SK-N-SH (cell line): ENCODE results near the gene HELB. TPM values are rescaled to one million over a fixed set of nuclear protein-coding genes. Genes with fewer than 3 reads are reported as not detected.

Source experiments
- CTCF ChIA-PET: fragments of 300-600, 350-600 bp; formaldehyde crosslinking; extraction: SDS; loops from one replicate; lab custom pipeline; 2021; lab: Yijun Ruan, JAX
- POLR2A ChIA-PET: fragments of 350-600 bp; sonication (Branson Sonifier 250); formaldehyde crosslinking; extraction: SDS; loops from one replicate; lab custom pipeline; 2020; ENCODE audit warnings: antibody characterized with exemption, inconsistent platforms; lab: Yijun Ruan, JAX
- DNase-seq: peaks from one replicate; pipeline ENCODE4 v3.0.0; 2012
- H2AFZ ChIP-seq: fragments of 200-600 bp; sonication (generic); 2 replicates; pipeline ENCODE4 v1.8.1; 2016; ENCODE audit warnings: antibody characterized with exemption, mild to moderate bottlenecking, low read depth
- H3F3A ChIP-seq: fragments of 200-600 bp; sonication (generic); replicated peaks from 2 replicates; pipeline ENCODE3; 2016; ENCODE audit warnings: antibody characterized with exemption, mild to moderate bottlenecking; ENCODE audit not compliant: insufficient read depth
- H3K27ac ChIP-seq, 2 experiments: fragments of 200-500 bp in 1 of 2; fragments of 200-600 bp in 1 of 2; sonication (Bioruptor generic) in 1 of 2; sonication (generic), shearing (Covaris generic) in 1 of 2; 2 replicates each; pipeline versions ENCODE4 v1.5.1 to v1.6.1; 2014 to 2016; ENCODE audit warnings: low read depth in 2 of 2, inconsistent platforms in 1 of 2, low read length in 1 of 2, mild to moderate bottlenecking in 1 of 2, mixed read lengths in 1 of 2
- H3K27me3 ChIP-seq: fragments of 200-600 bp; sonication (generic), shearing (Covaris generic); 2 replicates; pipeline ENCODE4 v1.6.1; 2016; ENCODE audit warnings: mixed run types; ENCODE audit not compliant: insufficient read depth
- H3K36me3 ChIP-seq, 2 experiments: fragments of 200-500 bp in 1 of 2; fragments of 200-600 bp in 1 of 2; sonication (Bioruptor generic) in 1 of 2; sonication (generic) in 1 of 2; replicated peaks in 1 of 2; 2 replicates each; pipeline versions ENCODE3 to v1.5.1; 2014 to 2016; ENCODE audit warnings: low read length in 1 of 2, mild to moderate bottlenecking in 1 of 2; ENCODE audit not compliant: insufficient read depth in 2 of 2, control insufficient read depth in 1 of 2
- H3K4me1 ChIP-seq, 2 experiments: fragments of 200-500 bp in 1 of 2; fragments of 200-600 bp in 1 of 2; sonication (Bioruptor generic) in 1 of 2; sonication (generic), shearing (Covaris generic) in 1 of 2; 2 replicates each; pipeline versions ENCODE4 v1.5.1 to v1.6.1; 2014 to 2016; ENCODE audit warnings: low read depth in 1 of 2, low read length in 1 of 2, mixed run types in 1 of 2; ENCODE audit not compliant: insufficient read depth in 2 of 2, control insufficient read depth in 1 of 2
- H3K4me2 ChIP-seq: fragments of 200-600 bp; sonication (generic), shearing (Covaris generic); 2 replicates; pipeline ENCODE4 v1.6.1; 2017; ENCODE audit warnings: mixed run types
- H3K4me3 ChIP-seq, 2 experiments: fragments of 200-500 bp in 1 of 2; fragments of 200-600 bp in 1 of 2; sonication (Bioruptor generic) in 1 of 2; sonication (generic), shearing (Covaris generic) in 1 of 2; 2 replicates each; pipeline versions ENCODE4 v1.5.1 to v1.8.1; 2014 to 2016; ENCODE audit warnings: low read depth in 2 of 2, inconsistent platforms in 1 of 2, low read length in 1 of 2, mild to moderate bottlenecking in 1 of 2, mixed read lengths in 1 of 2, moderate library complexity in 1 of 2
- H3K79me2 ChIP-seq: fragments of 200-600 bp; sonication (generic); 2 replicates; pipeline ENCODE4 v1.8.1; 2017; ENCODE audit warnings: mild to moderate bottlenecking; ENCODE audit not compliant: insufficient read depth
- H3K9ac ChIP-seq: fragments of 200-600 bp; sonication (generic); 2 replicates; pipeline ENCODE4 v1.6.1; 2017; ENCODE audit warnings: mixed run types
- H3K9me2 ChIP-seq: fragments of 200-600 bp; sonication (generic); 2 replicates; pipeline ENCODE4 v1.6.1; 2017; ENCODE audit warnings: mixed run types
- H3K9me3 ChIP-seq: fragments of 200-600 bp; sonication (generic); 2 replicates; pipeline ENCODE4 v1.6.1; 2017; ENCODE audit warnings: mixed run types, mild to moderate bottlenecking, moderate library complexity
- H4K20me1 ChIP-seq: fragments of 200-600 bp; sonication (generic); 2 replicates; pipeline ENCODE4 v1.6.1; 2017; ENCODE audit warnings: mild to moderate bottlenecking, mixed run types; ENCODE audit not compliant: insufficient read depth
- CTCF ChIP-seq: fragments of 200-600 bp; sonication (generic); IDR thresholded peaks from 2 replicates; pipeline ENCODE4 v1.6.1; 2017; ENCODE audit warnings: antibody characterized with exemption, mild to moderate bottlenecking, moderate library complexity
- FOXJ3 ChIP-seq: sonication (generic); formaldehyde crosslinking; IDR thresholded peaks from 2 replicates; pipeline ENCODE4 v1.5.1; 2020; ENCODE audit warnings: mild to moderate bottlenecking, missing genetic modification reagents
- FOXM1 ChIP-seq: IDR thresholded peaks from 2 replicates; pipeline ENCODE4 v1.4.0; 2012; ENCODE audit warnings: low read depth, mild to moderate bottlenecking
- GATA2 ChIP-seq: sonication (generic); formaldehyde crosslinking; IDR thresholded peaks from 2 replicates; pipeline ENCODE4 v1.5.0; 2020; ENCODE audit warnings: mild to moderate bottlenecking, missing genetic modification reagents
- JUND ChIP-seq: IDR thresholded peaks from 2 replicates; pipeline ENCODE4 v1.4.0; 2012
- MXI1 ChIP-seq: IDR thresholded peaks from 2 replicates; pipeline ENCODE4 v1.6.1; 2012; ENCODE audit warnings: mild to moderate bottlenecking, low read depth, low read length, improper control_type of control experiment
- NFIC ChIP-seq: IDR thresholded peaks from 2 replicates; pipeline ENCODE4 v1.4.0; 2012; ENCODE audit warnings: borderline replicate concordance
- RAD21 ChIP-seq: IDR thresholded peaks from 2 replicates; pipeline ENCODE4 v1.6.1; 2012; ENCODE audit warnings: mild to moderate bottlenecking, low read length
- RCOR1 ChIP-seq: fragments of 150-350 bp; IDR thresholded peaks from 2 replicates; pipeline ENCODE4 v1.6.1; 2017; ENCODE audit warnings: antibody characterized with exemption, low read length
- REST ChIP-seq: IDR thresholded peaks from 2 replicates; pipeline ENCODE4 v1.6.1; 2012; ENCODE audit warnings: mild to moderate bottlenecking, low read depth, low read length, moderate library complexity
- RFX5 ChIP-seq: IDR thresholded peaks from 2 replicates; pipeline ENCODE4 v1.6.1; 2012; ENCODE audit warnings: mild to moderate bottlenecking, improper control_type of control experiment, low read length
- SMC3 ChIP-seq: IDR thresholded peaks from 2 replicates; pipeline ENCODE4 v1.6.1; 2012; ENCODE audit warnings: low read depth, low read length, improper control_type of control experiment
- TAF1 ChIP-seq: IDR thresholded peaks from 2 replicates; pipeline ENCODE4 v1.6.1; 2012; ENCODE audit warnings: low read depth, mild to moderate bottlenecking, low read length, moderate library complexity, borderline replicate concordance
- TCF12 ChIP-seq: IDR thresholded peaks from 2 replicates; pipeline ENCODE4 v1.4.0; 2012
- TEAD4 ChIP-seq: IDR thresholded peaks from 2 replicates; pipeline ENCODE4 v1.4.0; 2012; ENCODE audit warnings: mild to moderate bottlenecking, borderline replicate concordance; ENCODE audit not compliant: insufficient read depth
- USF1 ChIP-seq: IDR thresholded peaks from 2 replicates; pipeline ENCODE4 v1.4.0; 2012; ENCODE audit warnings: low read depth, borderline replicate concordance
- ZBTB33 ChIP-seq: IDR thresholded peaks from 2 replicates; pipeline ENCODE4 v1.4.0; 2012; ENCODE audit warnings: low read depth, borderline replicate concordance
- WGBS: methylation state at CpG from one replicate; pipeline ENCODE4 v1.1.6; 2017; ENCODE audit warnings: low lambda C conversion rate; 5-methylcytosine and 5-hydroxymethylcytosine counted together
- polyA plus RNA-seq, 3 experiments: library from polyadenylated mRNA; depleted of rRNA; stranded (reverse); fragments of >200 nt; gene quantifications; 2 replicates each; pipeline ENCODE4 v1.2.3, GENCODE V29; 2012

Gene HELB
- polyA plus RNA-seq, 1 of the 3 experiments (the other 2 are of a cell fraction) = 0.38 TPM

- POLR2A ChIA-PET = no interaction called here
- DNase-seq = no peak
- CTCF ChIA-PET = no interaction called here
- H3K9me2 ChIP-seq = no peaks in the 10 kb centered on the region
- peaks cover 4% of the 10 kb centered on the region for H3F3A ChIP-seq
- no peaks in the 10 kb centered on the region for H3K4me1 ChIP-seq
- no peak overlapping the region for H3K4me3 ChIP-seq
- H3K27ac ChIP-seq = no peak overlapping the region
- 60% methylated on average over 1 of the region's 1 CpG for WGBS
- no peaks in the 10 kb centered on the region for H3K36me3 ChIP-seq
- no peak overlapping the region for H3K4me2 ChIP-seq
- H3K27me3 ChIP-seq = 0 out of 2 replicates have a peak, but pooled peaks cover 5% of the 10 kb centered on the region
- TF ChIP-seq FOXJ3 (CRISPR knock-in tag) (no peak), CTCF (no peak), RFX5 (no peak), NFIC (no peak), ZBTB33 (no peak), TEAD4 (no peak), USF1 (no peak), TCF12 (no peak), RAD21 (no peak)
- TF ChIP-seq, all 33 proteins: peak for 0
- Histone ChIP-seq H3K9ac (no peak overlapping the region), H4K20me1 (no peaks in the 10 kb centered on the region), H3K9me3 (no peaks in the 10 kb centered on the region), H2AFZ (no peak overlapping the region), H3K79me2 (no peaks in the 10 kb centered on the region)
These were observed 6.1 kb upstream of the HELB start for GRCh38 chr12:66296176-66296683.

- peaks cover 4% of the 10 kb centered on the region for H3F3A ChIP-seq
- no peaks in the 10 kb centered on the region for H4K20me1 ChIP-seq
- no peaks in the 10 kb centered on the region for H3K4me1 ChIP-seq
- H3K9me2 ChIP-seq = no peaks in the 10 kb centered on the region
- 49% methylated on average over 4 of the region's 4 CpGs for WGBS
- no peaks in the 10 kb centered on the region for H3K79me2 ChIP-seq
- H3K4me3 ChIP-seq = no peak overlapping the region
- H3K27me3 ChIP-seq = 0 out of 2 replicates have a peak, but pooled peaks cover 5% of the 10 kb centered on the region
- H3K9me3 ChIP-seq = no peaks in the 10 kb centered on the region
- H3K9ac ChIP-seq = no peak overlapping the region
- H3K27ac ChIP-seq = no peak overlapping the region
- H2AFZ ChIP-seq = no peak overlapping the region
- ChIA-PET CTCF (no interaction called here), POLR2A (no interaction called here)
- no peak for DNase-seq
- no peaks in the 10 kb centered on the region for H3K36me3 ChIP-seq
- H3K4me2 ChIP-seq = no peak overlapping the region
- TF ChIP-seq MXI1 (no peak), NFIC (no peak), RFX5 (no peak), CTCF (no peak), TAF1 (no peak), FOXM1 (no peak), SMC3 (no peak), REST (no peak), JUND (no peak), GATA2 (no peak), TCF12 (no peak), RCOR1 (no peak)
These were observed 5.2 kb upstream of the HELB start for GRCh38 chr12:66297080-66297479.
